SH-SY5Y (cell line): ENCODE data around the gene LAMTOR4.
A peak's percentile ranks its signal among the peaks of the same experiment; 100 is the strongest.

Source experiments
- GATA2 ChIP-seq: IDR thresholded peaks from 2 replicates; pipeline ENCODE4 v1.6.1; 2011; ENCODE audit warnings: mild to moderate bottlenecking, low read depth, low read length
- GATA3 ChIP-seq: IDR thresholded peaks from 2 replicates; pipeline ENCODE4 v1.6.1; 2011; ENCODE audit warnings: low read depth, mild to moderate bottlenecking, low read length, moderate library complexity

LAMTOR4 gene

DNA sequence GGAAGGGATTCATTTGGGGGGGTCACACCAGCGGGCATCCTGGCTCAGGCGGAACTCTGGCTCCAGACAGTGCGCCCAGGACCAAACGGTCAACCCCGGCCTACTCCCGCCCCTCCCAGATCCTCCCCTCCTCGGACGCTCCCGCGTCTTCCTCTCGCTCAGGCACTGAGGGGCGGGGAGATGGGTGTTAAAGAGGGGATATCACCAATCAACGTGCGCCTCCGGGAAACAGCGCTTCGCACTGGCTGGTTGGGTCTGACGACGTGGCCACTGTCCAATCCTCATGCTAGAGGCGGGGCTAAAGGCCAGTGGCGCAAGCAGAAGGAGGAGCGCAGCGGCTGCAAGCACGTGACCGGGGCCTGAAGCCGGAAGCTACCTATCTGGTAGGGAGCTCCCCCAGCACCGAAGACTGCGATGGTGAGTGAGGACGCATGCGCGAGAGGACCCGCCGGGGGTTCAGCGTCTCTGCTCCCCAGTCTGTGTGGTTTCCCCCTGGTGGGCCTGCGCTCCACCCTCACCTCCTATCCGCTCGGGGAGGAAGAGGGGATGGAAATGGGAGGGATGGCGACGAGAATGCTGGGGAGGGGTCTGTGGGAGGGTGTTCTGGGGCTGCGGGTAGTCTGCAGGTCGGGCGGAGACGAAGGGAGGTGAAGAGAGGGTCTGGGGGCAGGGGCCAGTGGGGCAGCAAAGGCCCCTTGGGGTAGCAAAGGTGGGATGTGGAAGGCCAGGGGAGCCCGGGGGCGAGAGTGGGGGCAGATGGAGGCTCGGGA lies at the start of gene LAMTOR4:
LAMTOR4 (plus strand) TSS at position 360 of the 770 bp plus-strand sequence; CDS start at position 415, 55 bp downstream.
- no peak for TF ChIP-seq GATA3
- 0 out of 2 replicates have a peak, but pooled peaks have one; percentile 13 for TF ChIP-seq GATA2

DNA sequence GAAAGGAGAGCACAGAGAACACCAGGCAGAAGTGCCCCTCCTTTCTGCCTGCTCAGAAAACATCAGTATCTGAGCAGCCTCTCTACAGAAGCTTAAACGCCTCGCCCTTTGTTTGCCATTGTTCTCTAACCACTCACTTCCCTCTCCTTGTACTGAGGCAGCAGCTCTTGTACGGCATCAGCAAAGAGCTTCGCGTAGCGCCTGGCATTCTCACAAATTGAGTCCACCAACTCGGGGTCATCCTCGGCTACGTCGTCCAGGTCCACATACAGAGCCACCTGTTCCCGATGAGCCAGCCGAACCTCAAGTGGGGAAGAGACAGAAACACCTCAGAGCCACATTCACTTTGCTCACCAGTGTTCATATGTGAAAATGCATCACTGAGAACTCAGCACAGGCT lies 49.3 kb upstream of the LAMTOR4 start:
- TF ChIP-seq GATA2 = no peak
- no peak for TF ChIP-seq GATA3

DNA sequence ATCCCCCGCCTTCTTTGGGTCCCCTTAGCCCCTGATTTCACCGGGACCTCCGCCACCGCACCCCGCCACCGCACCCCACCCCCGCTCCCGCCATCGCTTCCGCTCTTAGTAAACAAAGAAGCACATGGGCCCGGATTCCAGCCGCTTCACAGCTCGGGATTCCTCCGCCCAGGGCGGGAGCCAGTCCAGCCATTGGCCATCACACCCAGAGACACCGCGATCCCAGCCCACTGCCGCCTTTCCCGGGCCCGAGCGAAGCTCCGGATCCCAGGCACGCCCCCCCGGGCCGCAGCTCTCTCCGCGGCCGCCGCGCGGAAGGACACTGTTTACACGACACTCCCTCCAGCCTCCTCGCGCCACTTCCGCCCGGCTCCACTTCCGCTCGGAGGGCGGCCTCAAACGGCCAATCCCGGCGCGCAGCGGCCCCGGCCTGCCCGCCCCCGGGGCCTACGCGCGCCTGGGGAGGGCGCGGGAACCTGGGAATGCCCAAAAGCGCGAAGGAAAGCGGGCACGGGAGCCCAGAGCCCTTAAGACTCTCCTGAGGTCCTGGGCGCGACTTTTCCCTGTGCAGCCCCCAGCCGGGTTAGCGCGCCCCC lies 48.2 kb upstream of the LAMTOR4 start:
- TF ChIP-seq GATA3 (no peak), GATA2 (no peak)

DNA sequence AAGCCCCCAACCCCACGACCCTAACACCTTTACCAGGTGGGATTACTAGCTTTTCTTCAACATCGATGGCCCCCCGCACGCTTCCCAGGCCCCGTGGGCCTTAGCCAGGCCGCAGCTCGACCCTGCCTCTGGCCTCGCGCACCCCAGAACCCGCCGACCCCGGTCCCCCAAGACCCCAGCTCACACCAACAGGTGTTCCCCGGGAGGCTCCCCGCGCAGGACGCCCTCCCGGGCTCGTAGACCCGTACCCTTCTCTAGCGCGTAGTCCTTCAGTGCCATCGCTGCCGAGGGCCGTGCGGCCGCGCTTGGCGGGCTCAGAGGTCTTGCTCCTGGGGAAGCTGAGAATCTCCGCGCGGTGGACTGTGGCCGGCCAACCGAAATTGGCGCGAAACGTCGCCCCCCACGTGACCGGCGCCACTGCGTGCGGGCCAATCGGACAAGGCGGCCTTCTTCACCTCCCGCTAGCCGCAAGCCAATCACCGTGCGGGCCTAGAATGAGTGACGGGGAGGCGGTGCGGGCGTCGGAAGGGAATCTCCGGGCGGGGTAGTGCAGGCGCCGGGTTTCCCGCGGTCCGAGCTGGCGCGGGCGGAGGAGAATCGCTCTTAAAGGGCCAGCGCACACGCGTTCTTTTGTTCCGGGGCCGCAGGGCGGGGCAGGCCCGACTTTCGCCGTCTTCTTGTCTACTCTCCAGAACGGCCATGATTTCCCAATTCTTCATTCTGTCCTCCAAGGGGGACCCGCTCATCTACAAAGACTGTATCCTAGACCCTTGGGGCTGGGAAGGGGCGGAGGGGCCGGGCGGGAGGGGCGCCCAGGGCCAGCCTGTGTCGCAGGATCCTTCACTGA lies 47.5 kb upstream of the LAMTOR4 start, which contains the start of the genes AP4M1 and MCM7:
AP4M1 (plus strand) TSS at position 628 of the 847 bp plus-strand sequence; CDS start at position 700, 72 bp downstream.
MCM7 (minus strand) TSS at position 382 of the 847 bp plus-strand sequence; CDS start at position 279, 103 bp downstream.
- no peak for TF ChIP-seq GATA3
- no peak for TF ChIP-seq GATA2

DNA sequence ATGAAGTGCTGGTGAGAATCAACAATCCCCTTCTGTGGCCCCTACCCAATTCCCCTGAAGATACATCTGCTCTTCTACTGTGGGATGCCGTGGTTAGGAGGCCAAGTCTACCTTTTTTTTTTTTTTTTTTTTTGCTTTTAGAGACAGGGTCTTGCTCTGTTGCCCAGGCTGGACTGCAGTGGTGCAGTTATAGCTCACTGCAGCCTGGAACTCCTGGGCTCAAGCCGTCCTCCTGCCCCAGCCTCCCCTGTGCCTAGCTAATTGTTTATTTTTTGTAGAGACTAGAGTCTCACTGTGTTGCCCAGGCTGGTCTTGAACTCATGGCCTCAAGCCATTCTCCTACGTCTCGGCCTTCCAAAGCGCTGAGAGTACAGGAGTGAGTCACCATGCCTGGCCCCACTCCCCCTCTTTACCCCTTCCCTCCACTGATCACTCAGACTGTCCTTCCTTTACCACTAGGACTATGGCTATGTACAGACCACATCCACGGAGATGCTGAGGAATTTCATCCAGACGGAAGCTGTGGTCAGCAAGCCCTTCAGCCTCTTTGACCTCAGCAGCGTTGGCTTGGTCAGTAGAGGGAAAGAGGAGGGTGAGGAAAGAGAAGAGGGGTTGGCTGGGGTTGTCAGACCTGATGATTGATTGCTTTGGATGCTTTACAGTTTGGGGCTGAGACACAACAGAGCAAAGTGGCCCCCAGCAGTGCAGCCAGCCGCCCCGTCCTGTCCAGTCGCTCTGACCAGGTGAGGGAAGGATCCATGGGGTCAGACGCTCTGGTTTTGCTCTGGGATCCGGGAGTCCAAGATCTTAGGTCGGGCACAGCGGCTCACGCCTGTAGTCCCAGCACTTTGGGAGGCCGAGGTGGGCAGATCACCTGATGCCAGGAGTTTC lies 45.5 kb upstream of the LAMTOR4 start:
- TF ChIP-seq GATA2 (no peak), GATA3 (no peak)

DNA sequence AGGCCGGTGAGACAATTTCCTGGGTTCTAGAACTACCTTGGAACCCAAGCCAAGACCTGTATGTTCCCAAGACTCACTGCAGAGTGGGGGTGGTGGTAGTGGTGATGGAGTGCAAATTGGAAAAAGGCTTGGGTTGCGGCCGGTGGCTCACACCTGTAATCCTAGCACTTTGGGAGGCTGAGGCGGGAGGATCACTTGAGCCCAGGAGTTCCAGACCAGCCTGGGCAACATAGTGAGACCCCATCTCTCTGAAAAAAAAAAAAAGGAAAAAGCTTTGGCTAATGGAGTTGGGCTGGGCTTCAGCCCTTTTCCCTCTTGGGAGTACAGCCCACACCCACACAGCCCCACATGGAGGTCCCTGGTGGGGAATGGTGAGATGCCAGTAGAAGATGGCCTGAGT lies 43.2 kb upstream of the LAMTOR4 start:
- TF ChIP-seq GATA3 = no peak
- TF ChIP-seq GATA2 = no peak

DNA sequence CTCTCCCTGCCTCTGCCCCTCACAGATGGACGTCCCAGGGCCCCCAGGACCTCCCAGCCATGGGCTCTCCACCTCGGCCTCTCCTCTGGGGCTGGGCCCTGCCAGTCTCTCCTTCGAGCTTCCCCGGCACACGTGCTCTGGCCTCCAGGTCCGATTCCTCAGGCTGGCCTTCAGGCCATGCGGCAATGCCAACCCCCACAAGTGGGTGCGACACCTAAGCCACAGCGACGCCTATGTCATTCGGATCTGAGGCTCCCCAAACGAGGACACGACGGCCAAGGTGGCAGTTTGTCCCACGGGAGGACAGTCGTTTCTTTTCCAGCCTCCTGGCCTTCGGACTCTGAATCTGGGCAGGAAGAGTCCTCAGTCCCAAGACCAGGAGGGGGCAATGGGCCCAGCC lies 42.1 kb upstream of the LAMTOR4 start:
- TF ChIP-seq GATA3 (no peak), GATA2 (no peak)

DNA sequence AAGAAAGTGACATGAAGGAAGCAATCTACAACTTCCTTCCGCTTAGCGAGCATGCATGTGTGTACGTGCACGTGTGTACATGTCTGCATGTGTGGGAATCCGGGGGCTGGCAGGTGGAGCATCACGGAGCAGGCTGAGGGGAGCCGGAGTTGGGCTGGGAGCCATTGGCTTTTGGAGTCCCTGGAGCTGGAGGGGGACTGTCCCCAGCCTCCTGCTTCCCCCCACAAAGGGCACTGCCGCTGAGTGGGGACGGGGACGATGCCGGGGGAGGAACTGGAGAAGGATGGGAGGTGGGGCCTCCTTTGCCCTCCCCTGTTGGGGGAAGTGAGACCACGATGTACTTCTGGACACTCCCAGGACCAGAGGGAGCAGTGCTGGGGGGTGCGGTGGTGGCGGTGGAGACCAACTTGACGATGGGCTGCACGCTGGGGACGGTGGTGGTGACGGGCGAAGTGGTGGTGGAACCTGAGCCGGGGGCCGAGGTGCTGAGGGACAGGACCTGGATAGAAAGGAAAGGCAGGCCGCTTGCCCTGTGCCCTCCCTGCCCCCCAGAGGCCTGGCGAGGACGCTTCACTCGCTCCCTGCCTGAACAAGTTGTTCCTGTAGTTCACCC lies 41.5 kb upstream of the LAMTOR4 start:
- TF ChIP-seq GATA3 (no peak), GATA2 (no peak)

DNA sequence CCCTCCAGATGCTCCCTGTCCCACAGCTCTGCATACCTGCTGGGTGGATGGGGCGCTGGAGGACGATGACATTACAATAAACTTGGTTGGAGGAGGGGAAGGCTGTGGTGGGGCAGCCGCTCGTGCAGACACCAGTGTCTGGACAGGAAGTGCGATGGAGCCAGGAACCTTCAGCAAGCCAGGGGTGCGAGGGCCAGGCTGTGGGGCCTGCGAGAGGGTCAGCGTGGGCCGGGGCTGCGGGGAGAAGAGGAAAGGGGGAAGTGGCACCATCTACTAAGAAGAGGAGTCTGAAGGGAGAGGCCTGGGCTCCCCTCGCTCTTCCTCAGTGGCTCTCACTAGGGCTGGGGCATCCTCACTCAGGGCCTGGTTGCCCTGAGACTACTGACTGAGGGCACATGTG lies 40.8 kb upstream of the LAMTOR4 start:
- TF ChIP-seq GATA3 = no peak
- no peak for TF ChIP-seq GATA2

DNA sequence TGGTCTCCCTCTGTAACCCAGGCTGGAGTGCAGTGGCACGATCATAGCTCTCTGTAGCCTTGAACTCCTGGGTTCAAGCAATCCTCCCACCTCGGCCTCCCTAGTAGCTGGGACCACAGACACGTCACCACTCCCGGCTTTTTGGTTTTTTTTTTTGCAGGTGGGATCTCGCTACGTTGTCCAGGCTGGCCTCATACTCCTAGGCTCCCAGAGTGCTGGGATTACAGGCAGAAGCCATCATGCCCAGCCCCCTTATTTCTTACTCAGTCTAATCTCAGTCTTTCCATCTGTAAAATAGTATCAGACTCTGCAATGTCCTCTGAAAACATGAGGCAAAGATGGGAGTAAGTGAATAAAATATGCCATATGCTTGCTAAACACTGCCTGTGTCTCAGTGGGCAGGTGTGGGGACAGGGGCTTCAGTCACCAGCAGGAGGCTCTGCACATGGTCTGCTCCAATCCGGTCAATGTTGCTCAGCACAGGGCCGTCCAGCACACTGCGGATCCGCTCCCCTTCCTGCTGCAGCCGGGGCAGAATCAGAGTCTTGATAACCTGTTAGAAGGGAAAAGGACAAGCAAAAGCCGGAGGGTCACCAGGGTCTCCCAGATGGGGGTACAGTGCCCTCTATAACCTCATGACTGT lies 39.1 kb upstream of the LAMTOR4 start:
- no peak for TF ChIP-seq GATA3

DNA sequence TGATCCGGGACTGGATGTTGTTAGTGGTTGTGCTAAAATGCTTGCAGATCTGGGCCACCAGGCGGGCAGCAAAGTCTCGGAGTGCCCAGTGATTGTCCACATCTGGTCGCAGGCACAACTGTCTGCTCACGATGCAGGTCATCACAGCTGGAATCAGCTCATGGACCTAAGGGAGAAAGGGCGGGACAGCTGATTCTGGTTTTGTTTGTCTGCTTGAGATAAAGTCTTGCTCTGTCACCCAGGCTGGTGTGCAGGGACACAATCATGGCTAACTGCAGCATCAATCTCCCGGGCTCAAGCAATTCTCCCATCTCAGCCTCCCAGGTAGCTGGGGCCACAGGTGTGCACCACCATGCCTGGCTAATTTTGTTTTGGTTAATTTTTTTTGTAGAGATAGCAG lies 37.6 kb upstream of the LAMTOR4 start:
- TF ChIP-seq GATA2 (no peak), GATA3 (no peak)

DNA sequence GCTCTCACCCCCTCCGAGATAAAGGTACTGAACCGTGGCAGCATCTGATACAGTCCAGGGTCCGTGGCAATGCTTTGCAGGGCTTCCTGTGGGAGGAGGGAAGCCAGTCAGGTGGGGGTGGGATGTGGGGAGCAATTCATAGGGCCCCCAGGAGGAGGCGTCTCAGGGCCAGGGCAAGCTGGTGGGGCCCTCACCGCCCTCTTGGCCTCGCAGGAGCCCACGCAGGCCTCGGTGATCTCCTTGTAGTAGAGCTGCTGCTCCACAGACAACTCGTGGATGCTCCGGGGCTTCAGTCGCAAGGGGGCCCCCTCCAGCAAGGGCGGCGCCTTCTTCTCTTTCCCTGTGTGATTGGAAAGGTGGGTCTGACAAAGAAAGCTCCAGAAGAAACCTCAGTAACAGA lies 36.8 kb upstream of the LAMTOR4 start:
- TF ChIP-seq GATA2 (no peak), GATA3 (no peak)
